Measurements from ENCODE around the gene GALNT3.

GALNT3 gene

DNA sequence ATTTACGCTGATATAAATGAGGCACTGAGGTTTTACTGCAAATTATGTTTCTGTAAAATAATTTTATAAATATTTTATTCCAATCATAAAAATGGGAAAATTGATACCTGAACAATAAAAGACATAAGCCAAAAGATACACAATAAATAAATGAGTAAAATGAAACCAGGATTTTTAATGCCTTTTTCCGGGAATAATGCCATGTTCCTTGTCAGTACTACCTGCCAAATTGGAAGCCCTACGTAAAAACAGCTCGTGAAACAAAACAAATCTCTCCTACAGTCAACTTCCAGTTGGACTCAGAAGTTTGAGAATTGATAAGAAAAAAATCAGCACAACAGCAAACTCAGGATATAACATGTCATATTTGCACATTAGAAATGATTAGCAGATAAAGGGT is 18.0 kb downstream of the GALNT3 start:
- POLR2A ChIA-PET = no interaction called here
- H3K4me3 ChIP-seq (ENCODE audit: low read depth, low read length) = no peak overlapping the region
- no peaks in the 10 kb centered on the region for H3K9me3 ChIP-seq (ENCODE audit: control insufficient read depth, insufficient read depth, low read depth, low read length)
- H3K36me3 ChIP-seq (ENCODE audit: control insufficient read depth in 2 of 2, insufficient read depth in 1 of 2, low read length in 2 of 2) = peaks cover 3% of the 10 kb centered on the region in 2 experiments; a peak in 2 of 3 replicates
- H3K4me1 ChIP-seq (ENCODE audit: control insufficient read depth, insufficient read depth, low read length) = peaks cover 31% of the 10 kb centered on the region; the same call in 1 of the 2 replicates
- CTCF ChIA-PET = interaction anchor here (1.0 kb wide), 1 partner anchor 370 kb away, joined by 3 read pairs; no protein-coding TSS in a partner anchor
- no peak overlapping the region for H3K27ac ChIP-seq (ENCODE audit: extremely low read depth, low read depth, low read length)
- TF ChIP-seq ZNF670 (tag by site-specific recombination; IDR thresholded peaks at IDR 0.05; ENCODE audit: low read depth) (no peak), ZNF112 (tag by site-specific recombination; IDR thresholded peaks at IDR 0.05) (no peak), OSR2 (tag by site-specific recombination; IDR thresholded peaks at IDR 0.05) (0 out of 2 replicates have a peak, but pooled peaks have one; percentile 17), ZNF510 (tag by site-specific recombination; IDR thresholded peaks at IDR 0.05; ENCODE audit: insufficient replicate concordance) (no peak), KLF9 (tag by site-specific recombination; IDR thresholded peaks at IDR 0.05; ENCODE audit: low read depth) (no peak), HOXA7 (CRISPR knock-in tag; IDR thresholded peaks at IDR 0.05; ENCODE audit: borderline replicate concordance) (no peak), ZNF837 (tag by site-specific recombination; IDR thresholded peaks at IDR 0.05) (no peak), ZNF785 (tag by site-specific recombination; IDR thresholded peaks at IDR 0.05) (no peak), FEZF1 (tag by site-specific recombination; IDR thresholded peaks at IDR 0.05) (0 out of 2 replicates have a peak, but pooled peaks have one; percentile 4), ZBTB17 (tag by site-specific recombination; IDR thresholded peaks at IDR 0.05) (no peak)
- TF ChIP-seq, protein P1, sequence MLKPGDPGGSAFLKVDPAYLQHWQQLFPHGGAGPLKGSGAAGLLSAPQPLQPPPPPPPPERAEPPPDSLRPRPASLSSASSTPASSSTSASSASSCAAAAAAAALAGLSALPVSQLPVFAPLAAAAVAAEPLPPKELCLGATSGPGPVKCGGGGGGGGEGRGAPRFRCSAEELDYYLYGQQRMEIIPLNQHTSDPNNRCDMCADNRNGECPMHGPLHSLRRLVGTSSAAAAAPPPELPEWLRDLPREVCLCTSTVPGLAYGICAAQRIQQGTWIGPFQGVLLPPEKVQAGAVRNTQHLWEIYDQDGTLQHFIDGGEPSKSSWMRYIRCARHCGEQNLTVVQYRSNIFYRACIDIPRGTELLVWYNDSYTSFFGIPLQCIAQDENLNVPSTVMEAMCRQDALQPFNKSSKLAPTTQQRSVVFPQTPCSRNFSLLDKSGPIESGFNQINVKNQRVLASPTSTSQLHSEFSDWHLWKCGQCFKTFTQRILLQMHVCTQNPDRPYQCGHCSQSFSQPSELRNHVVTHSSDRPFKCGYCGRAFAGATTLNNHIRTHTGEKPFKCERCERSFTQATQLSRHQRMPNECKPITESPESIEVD (tag by site-specific recombination; IDR thresholded peaks at IDR 0.05) = peak; percentile 68

DNA sequence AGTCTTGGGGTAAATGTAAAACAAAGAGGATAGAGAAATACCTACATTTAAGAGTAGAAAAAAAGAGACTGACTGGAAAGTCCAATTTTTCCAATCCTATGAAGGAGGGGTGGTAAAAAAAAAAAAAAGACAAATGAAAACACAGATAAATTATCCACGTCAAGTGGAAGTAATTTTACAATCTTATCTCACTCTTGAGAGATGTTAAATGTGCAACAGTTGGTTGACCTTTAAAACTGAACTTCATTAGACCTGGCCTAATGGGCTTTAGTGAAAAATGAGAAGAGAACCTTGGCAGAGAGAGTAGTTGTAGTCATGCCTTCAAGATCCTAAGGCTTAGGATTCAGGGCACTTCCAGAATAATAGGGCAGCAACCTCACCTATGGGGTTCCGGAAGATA is 20.4 kb downstream of the GALNT3 start:
- Histone ChIP-seq H3K27ac (ENCODE audit: extremely low read depth, low read depth, low read length) (no peak overlapping the region), H3K4me3 (ENCODE audit: low read depth, low read length) (no peak overlapping the region), H3K9me3 (ENCODE audit: control insufficient read depth, insufficient read depth, low read depth, low read length) (no peaks in the 10 kb centered on the region), H3K36me3 (ENCODE audit: control insufficient read depth in 2 of 2, insufficient read depth in 1 of 2, low read length in 2 of 2) (peaks cover 0 to 3% of the 10 kb centered on the region in 2 experiments; a peak in 1 of 3 replicates), H3K4me1 (ENCODE audit: control insufficient read depth, insufficient read depth, low read length) (peaks cover 37% of the 10 kb centered on the region; the same call in 1 of the 2 replicates)
- ChIA-PET POLR2A (no interaction called here), CTCF (no interaction called here)
- TF ChIP-seq KLF9 (tag by site-specific recombination; IDR thresholded peaks at IDR 0.05; ENCODE audit: low read depth) (no peak), SCRT2 (tag by site-specific recombination; IDR thresholded peaks at IDR 0.05) (peak; percentile 85), ZNF843 (tag by site-specific recombination; IDR thresholded peaks at IDR 0.05) (peak; percentile 86), ZNF416 (tag by site-specific recombination; IDR thresholded peaks at IDR 0.05) (no peak), ZNF701 (tag by site-specific recombination; IDR thresholded peaks at IDR 0.05) (no peak), ZNF133 (tag by site-specific recombination; IDR thresholded peaks at IDR 0.05) (no peak), ZNF785 (tag by site-specific recombination; IDR thresholded peaks at IDR 0.05) (no peak), ZNF626 (tag by site-specific recombination; IDR thresholded peaks at IDR 0.05) (no peak), ZNF10 (tag by site-specific recombination; IDR thresholded peaks at IDR 0.05) (no peak), ZNF560 (tag by site-specific recombination; IDR thresholded peaks at IDR 0.05; ENCODE audit: borderline replicate concordance) (no peak), ZNF544 (tag by site-specific recombination; IDR thresholded peaks at IDR 0.05) (no peak), ZNF169 (tag by site-specific recombination; IDR thresholded peaks at IDR 0.05) (no peak)
- TF ChIP-seq, protein P1 (tag by site-specific recombination; IDR thresholded peaks at IDR 0.05) = peak; percentile 68
- TF ChIP-seq, protein P2, sequence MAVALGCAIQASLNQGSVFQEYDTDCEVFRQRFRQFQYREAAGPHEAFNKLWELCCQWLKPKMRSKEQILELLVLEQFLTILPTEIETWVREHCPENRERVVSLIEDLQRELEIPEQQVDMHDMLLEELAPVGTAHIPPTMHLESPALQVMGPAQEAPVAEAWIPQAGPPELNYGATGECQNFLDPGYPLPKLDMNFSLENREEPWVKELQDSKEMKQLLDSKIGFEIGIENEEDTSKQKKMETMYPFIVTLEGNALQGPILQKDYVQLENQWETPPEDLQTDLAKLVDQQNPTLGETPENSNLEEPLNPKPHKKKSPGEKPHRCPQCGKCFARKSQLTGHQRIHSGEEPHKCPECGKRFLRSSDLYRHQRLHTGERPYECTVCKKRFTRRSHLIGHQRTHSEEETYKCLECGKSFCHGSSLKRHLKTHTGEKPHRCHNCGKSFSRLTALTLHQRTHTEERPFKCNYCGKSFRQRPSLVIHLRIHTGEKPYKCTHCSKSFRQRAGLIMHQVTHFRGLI (tag by site-specific recombination; IDR thresholded peaks at IDR 0.05) = no peak
- TF ChIP-seq, protein P3, sequence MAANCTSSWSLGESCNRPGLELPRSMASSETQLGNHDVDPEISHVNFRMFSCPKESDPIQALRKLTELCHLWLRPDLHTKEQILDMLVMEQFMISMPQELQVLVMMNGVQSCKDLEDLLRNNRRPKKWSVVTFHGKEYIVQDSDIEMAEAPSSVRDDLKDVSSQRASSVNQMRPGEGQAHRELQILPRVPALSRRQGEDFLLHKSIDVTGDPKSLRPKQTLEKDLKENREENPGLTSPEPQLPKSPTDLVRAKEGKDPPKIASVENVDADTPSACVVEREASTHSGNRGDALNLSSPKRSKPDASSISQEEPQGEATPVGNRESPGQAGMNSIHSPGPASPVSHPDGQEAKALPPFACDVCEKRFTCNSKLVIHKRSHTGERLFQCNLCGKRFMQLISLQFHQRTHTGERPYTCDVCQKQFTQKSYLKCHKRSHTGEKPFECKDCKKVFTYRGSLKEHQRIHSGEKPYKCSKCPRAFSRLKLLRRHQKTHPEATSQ (tag by site-specific recombination; IDR thresholded peaks at IDR 0.05) = no peak
- TF ChIP-seq, protein P4, sequence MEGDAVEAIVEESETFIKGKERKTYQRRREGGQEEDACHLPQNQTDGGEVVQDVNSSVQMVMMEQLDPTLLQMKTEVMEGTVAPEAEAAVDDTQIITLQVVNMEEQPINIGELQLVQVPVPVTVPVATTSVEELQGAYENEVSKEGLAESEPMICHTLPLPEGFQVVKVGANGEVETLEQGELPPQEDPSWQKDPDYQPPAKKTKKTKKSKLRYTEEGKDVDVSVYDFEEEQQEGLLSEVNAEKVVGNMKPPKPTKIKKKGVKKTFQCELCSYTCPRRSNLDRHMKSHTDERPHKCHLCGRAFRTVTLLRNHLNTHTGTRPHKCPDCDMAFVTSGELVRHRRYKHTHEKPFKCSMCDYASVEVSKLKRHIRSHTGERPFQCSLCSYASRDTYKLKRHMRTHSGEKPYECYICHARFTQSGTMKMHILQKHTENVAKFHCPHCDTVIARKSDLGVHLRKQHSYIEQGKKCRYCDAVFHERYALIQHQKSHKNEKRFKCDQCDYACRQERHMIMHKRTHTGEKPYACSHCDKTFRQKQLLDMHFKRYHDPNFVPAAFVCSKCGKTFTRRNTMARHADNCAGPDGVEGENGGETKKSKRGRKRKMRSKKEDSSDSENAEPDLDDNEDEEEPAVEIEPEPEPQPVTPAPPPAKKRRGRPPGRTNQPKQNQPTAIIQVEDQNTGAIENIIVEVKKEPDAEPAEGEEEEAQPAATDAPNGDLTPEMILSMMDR (tag by site-specific recombination; IDR thresholded peaks at IDR 0.05) = no peak
- TF ChIP-seq, protein P5, sequence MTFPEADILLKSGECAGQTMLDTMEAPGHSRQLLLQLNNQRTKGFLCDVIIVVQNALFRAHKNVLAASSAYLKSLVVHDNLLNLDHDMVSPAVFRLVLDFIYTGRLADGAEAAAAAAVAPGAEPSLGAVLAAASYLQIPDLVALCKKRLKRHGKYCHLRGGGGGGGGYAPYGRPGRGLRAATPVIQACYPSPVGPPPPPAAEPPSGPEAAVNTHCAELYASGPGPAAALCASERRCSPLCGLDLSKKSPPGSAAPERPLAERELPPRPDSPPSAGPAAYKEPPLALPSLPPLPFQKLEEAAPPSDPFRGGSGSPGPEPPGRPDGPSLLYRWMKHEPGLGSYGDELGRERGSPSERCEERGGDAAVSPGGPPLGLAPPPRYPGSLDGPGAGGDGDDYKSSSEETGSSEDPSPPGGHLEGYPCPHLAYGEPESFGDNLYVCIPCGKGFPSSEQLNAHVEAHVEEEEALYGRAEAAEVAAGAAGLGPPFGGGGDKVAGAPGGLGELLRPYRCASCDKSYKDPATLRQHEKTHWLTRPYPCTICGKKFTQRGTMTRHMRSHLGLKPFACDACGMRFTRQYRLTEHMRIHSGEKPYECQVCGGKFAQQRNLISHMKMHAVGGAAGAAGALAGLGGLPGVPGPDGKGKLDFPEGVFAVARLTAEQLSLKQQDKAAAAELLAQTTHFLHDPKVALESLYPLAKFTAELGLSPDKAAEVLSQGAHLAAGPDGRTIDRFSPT (tag by site-specific recombination; IDR thresholded peaks at IDR 0.05) = no peak
